Endothelial cell of umbilical vein (primary cell): ENCODE data around the gene OR6B3. TPM values are rescaled to one million over a fixed set of nuclear protein-coding genes. Genes with fewer than 3 reads are reported as not detected.

Source experiments
- BruUV-seq: library from RNA; stranded (reverse); fragments of 400-500 nt; replicated peaks from 2 replicates; lab custom pipeline; 2021; lab: Mats Ljungman, UMichigan
- CTCF ChIA-PET: fragments of 300-600, 350-600 bp; sonication (Branson Sonifier 250); formaldehyde crosslinking; loops from one replicate; lab custom pipeline; 2021; ENCODE audit warnings: antibody characterized with exemption, inconsistent platforms; lab: Charles Lee
- POLR2A ChIA-PET: fragments of 300-600, 350-600 bp; sonication (Branson Sonifier 250); formaldehyde crosslinking; loops from one replicate; lab custom pipeline; 2021; ENCODE audit warnings: antibody characterized with exemption, inconsistent platforms; lab: Charles Lee
- DNase-seq: peaks from one replicate; pipeline ENCODE4 v3.0.0-alpha.2; 2011; ENCODE audit warnings: low read depth, low spot score
- FAIRE-seq: peaks from 2 replicates; lab custom pipeline; 2011; peaks lifted over from hg19 to GRCh38; lab: Jason Lieb, UNC
- H2AFZ ChIP-seq: 2 replicates; pipeline ENCODE4 v1.6.0; 2012; ENCODE audit warnings: low read depth, low read length, control low read depth, inconsistent platforms
- H3K27ac ChIP-seq: 2 replicates; pipeline ENCODE4 v1.5.1; 2011; ENCODE audit warnings: low read depth, mild to moderate bottlenecking, control low read depth, low read length, moderate library complexity; ENCODE audit not compliant: insufficient read depth
- H3K27me3 ChIP-seq, 2 experiments: 2 replicates each; pipeline versions ENCODE4 v1.6.0 to v1.6.1; 2011; ENCODE audit warnings: low read length in 2 of 2, mixed read lengths in 1 of 2; ENCODE audit not compliant: control insufficient read depth in 2 of 2, insufficient read depth in 2 of 2
- H3K36me3 ChIP-seq, 2 experiments: 2 replicates in 1 of 2; 3 replicates in 1 of 2; pipeline ENCODE4 v1.5.1; 2011; ENCODE audit warnings: low read length in 2 of 2, mild to moderate bottlenecking in 1 of 2, moderate library complexity in 1 of 2; ENCODE audit not compliant: control insufficient read depth in 2 of 2, insufficient read depth in 2 of 2; ENCODE audit errors: extremely low read depth in 1 of 2
- H3K4me1 ChIP-seq: 3 replicates; pipeline ENCODE4 v1.5.1; 2011; ENCODE audit warnings: mild to moderate bottlenecking, low read length; ENCODE audit not compliant: control insufficient read depth, insufficient read depth; ENCODE audit errors: extremely low read depth
- H3K4me2 ChIP-seq: 2 replicates; pipeline ENCODE4 v1.6.1; 2011; ENCODE audit warnings: low read length, control low read depth, mixed read lengths; ENCODE audit not compliant: insufficient read depth
- H3K4me3 ChIP-seq, 3 experiments: fragments of 200-600 bp in 1 of 3; sonication (generic), shearing (Covaris generic) in 1 of 3; replicated peaks in 1 of 3; 2 replicates each; pipeline ENCODE4 v1.5.1; 2011 to 2016; ENCODE audit warnings: control low read depth in 3 of 3, low read length in 3 of 3, mild to moderate bottlenecking in 2 of 3, inconsistent platforms in 1 of 3, low read depth in 1 of 3, moderate library complexity in 1 of 3; ENCODE audit not compliant: insufficient read depth in 1 of 3
- H3K79me2 ChIP-seq: 2 replicates; pipeline ENCODE4 v1.6.0; 2012; ENCODE audit warnings: low read length, inconsistent platforms; ENCODE audit not compliant: control insufficient read depth, insufficient read depth
- H3K9ac ChIP-seq: replicated peaks from 2 replicates; pipeline ENCODE3; 2011; ENCODE audit warnings: low read length, control low read depth; ENCODE audit not compliant: insufficient read depth; ENCODE audit errors: extremely low read depth
- H3K9me1 ChIP-seq: replicated peaks from 3 replicates; pipeline ENCODE4 v1.6.0; 2011; ENCODE audit warnings: mild to moderate bottlenecking, low read length; ENCODE audit not compliant: control insufficient read depth, insufficient read depth; ENCODE audit errors: extremely low read depth
- H3K9me3 ChIP-seq: replicated peaks from 2 replicates; pipeline ENCODE4 v1.5.1; 2012; ENCODE audit warnings: low read length, inconsistent platforms; ENCODE audit not compliant: control insufficient read depth, insufficient read depth
- H4K20me1 ChIP-seq: replicated peaks from 2 replicates; pipeline ENCODE3; 2011; ENCODE audit warnings: mild to moderate bottlenecking, low read length; ENCODE audit not compliant: control insufficient read depth, insufficient read depth; ENCODE audit errors: extremely low read depth
- CTCF ChIP-seq, 2 donors: IDR thresholded peaks; 1 replicate in 1 of 2; 2 replicates in 1 of 2; pipeline ENCODE4 v1.5.1; 2011; ENCODE audit warnings: low read length in 2 of 2, mild to moderate bottlenecking in 2 of 2, moderate library complexity in 2 of 2, control low read depth in 1 of 2, inconsistent platforms in 1 of 2, low read depth in 1 of 2; ENCODE audit not compliant: insufficient read depth in 1 of 2; ENCODE audit errors: extremely low read depth in 1 of 2
- EZH2 ChIP-seq: IDR thresholded peaks from 2 replicates; pipeline ENCODE4 v1.6.1; 2012; ENCODE audit warnings: borderline replicate concordance, low read depth, mild to moderate bottlenecking, moderate library complexity, low read length, inconsistent platforms; ENCODE audit not compliant: severe bottlenecking
- FOS ChIP-seq: IDR thresholded peaks from 2 replicates; pipeline ENCODE4 v1.6.1; 2011; ENCODE audit warnings: mild to moderate bottlenecking, low read length, moderate library complexity, borderline replicate concordance; ENCODE audit not compliant: insufficient read depth
- GATA2 ChIP-seq: IDR thresholded peaks from 2 replicates; pipeline ENCODE4 v1.7.0; 2011; ENCODE audit warnings: low read depth, mild to moderate bottlenecking, moderate library complexity, mixed read lengths, low read length; ENCODE audit not compliant: insufficient read length, insufficient read depth
- JUN ChIP-seq: IDR thresholded peaks from 2 replicates; pipeline ENCODE4 v1.6.1; 2011; ENCODE audit warnings: borderline replicate concordance, low read depth; ENCODE audit not compliant: insufficient read length, insufficient read depth
- MYC ChIP-seq: IDR thresholded peaks from one replicate; pipeline ENCODE4 v1.6.1; 2011; ENCODE audit warnings: mild to moderate bottlenecking, low read depth, low read length
- POLR2A ChIP-seq: IDR thresholded peaks from 2 replicates; pipeline ENCODE4 v1.6.1; 2012; ENCODE audit warnings: low read depth, mild to moderate bottlenecking, control low read depth, low read length
- POLR2AphosphoS5 ChIP-seq: IDR thresholded peaks from 2 replicates; pipeline ENCODE4 v1.6.1; 2012; ENCODE audit warnings: low read depth, mild to moderate bottlenecking, control low read depth, low read length, moderate library complexity; ENCODE audit not compliant: insufficient read depth
- dilution Hi-C: fragments of 300-500 bp; cut with MboI; formaldehyde crosslinking; loops from one replicate; pipeline ENCODE4 v1.15.0; 2019; ENCODE audit warnings: low sequenced_read_pairs; ENCODE audit not compliant: extremely low pct_ligation_motif_present
- intact Hi-C: fragments of 100-400 bp; cut with micrococcal nuclease; formaldehyde crosslinking; loops from one replicate; pipeline ENCODE4 v1.10.0; 2022
- polyA plus RNA-seq, 4 experiments: library from polyadenylated mRNA; depleted of rRNA in 3 of 4; stranded (reverse) in 3 of 4; unstranded in 1 of 4; fragments of >200 nt; gene quantifications; 2 replicates each; pipeline versions ENCODE4 v1.2.1 to v1.2.3, GENCODE V29; 2011 to 2012; ENCODE audit warnings: missing spikeins in 1 of 4
- total RNA-seq: library from RNA; stranded (reverse); gene quantifications from 2 replicates; pipeline ENCODE4 v1.2.3, GENCODE V29; 2021
- TF ChIP-seq, protein P1 (sequence below): IDR thresholded peaks from 2 replicates; pipeline ENCODE4 v1.6.1; 2011; ENCODE audit not compliant: insufficient read depth, insufficient read length

The OR6B3 gene
- total and polyA plus RNA-seq, 2 donors (not counting 3 experiments of a cell fraction or from before 2014, with no cell fraction given): not detected

- H3K79me2 ChIP-seq: no peaks in the 10 kb centered on the region
- H3K27ac ChIP-seq: no peak overlapping the region
- no peak for FAIRE-seq
- H3K9ac ChIP-seq: no peak overlapping the region
- no peaks in the 10 kb centered on the region for H4K20me1 ChIP-seq
- no peak overlapping the region for H3K4me3 ChIP-seq
- H3K9me1 ChIP-seq: no peaks in the 10 kb centered on the region
- DNase-seq: no peak
- TF ChIP-seq JUN: no peak
- no peak for TF ChIP-seq POLR2AphosphoS5
- no peak for TF ChIP-seq FOS
- TF ChIP-seq POLR2A: no peak
- H3K4me1 ChIP-seq: no peaks in the 10 kb centered on the region
- dilution Hi-C loops (no loop called here), intact Hi-C loops (no loop called here)
- no TSS peak for BruUV-seq
- H2AFZ ChIP-seq: no peak overlapping the region
- ChIA-PET CTCF (interaction anchor here (0.9 to 1.4 kb wide), 2 partner anchors 11 to 13 kb away, joined by 3 to 6 read pairs; no protein-coding TSS in a partner anchor), POLR2A (no interaction called here)
- H3K36me3 ChIP-seq: no peaks in the 10 kb centered on the region
- no peak overlapping the region for H3K4me2 ChIP-seq
- no peaks in the 10 kb centered on the region for H3K9me3 ChIP-seq
- H3K27me3 ChIP-seq: no peaks in the 10 kb centered on the region
These were observed 21.2 kb upstream of the OR6B3 start for GRCh38 chr2:240074545-240074944.

DNA sequence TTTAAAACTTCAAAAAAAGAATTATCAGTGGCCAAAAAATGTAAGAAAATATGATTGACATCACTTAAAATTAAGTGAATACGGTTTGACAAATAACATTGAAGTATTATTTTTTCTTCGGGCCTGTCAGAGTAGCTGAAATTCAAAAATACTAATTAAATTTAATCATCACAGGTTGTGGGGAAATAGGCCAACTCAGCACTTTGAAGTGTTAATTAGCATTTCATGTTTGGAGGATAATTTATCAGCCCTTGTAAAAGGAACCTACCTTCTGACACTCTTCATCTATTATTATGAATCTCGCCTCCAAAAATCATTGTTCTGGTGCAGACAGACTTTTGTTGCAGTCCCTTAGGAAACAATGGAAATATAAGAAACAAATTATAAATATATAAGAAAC, 17.6 kb upstream of the OR6B3 start:
- Histone ChIP-seq H3K4me3 (no peak overlapping the region), H3K36me3 (no peaks in the 10 kb centered on the region), H3K9me3 (no peaks in the 10 kb centered on the region), H3K79me2 (no peaks in the 10 kb centered on the region), H3K9ac (no peak overlapping the region), H3K27ac (no peak overlapping the region), H3K9me1 (no peaks in the 10 kb centered on the region), H4K20me1 (no peaks in the 10 kb centered on the region), H2AFZ (no peak overlapping the region), H3K4me2 (no peak overlapping the region), H3K27me3 (no peaks in the 10 kb centered on the region), H3K4me1 (no peaks in the 10 kb centered on the region)
- no TSS peak for BruUV-seq
- TF ChIP-seq CTCF (IDR thresholded peaks at IDR 0.05; ENCODE audit: extremely low read depth in 1 of 2, insufficient read depth in 1 of 2, low read depth in 1 of 2, low read length in 2 of 2) (no peak), POLR2A (no peak), EZH2 (no peak), POLR2AphosphoS5 (no peak), FOS (no peak), JUN (no peak), GATA2 (no peak), MYC (no peak)
- TF ChIP-seq, protein P1, sequence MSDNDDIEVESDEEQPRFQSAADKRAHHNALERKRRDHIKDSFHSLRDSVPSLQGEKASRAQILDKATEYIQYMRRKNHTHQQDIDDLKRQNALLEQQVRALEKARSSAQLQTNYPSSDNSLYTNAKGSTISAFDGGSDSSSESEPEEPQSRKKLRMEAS: no peak
- FAIRE-seq: no peak
- ChIA-PET POLR2A (no interaction called here), CTCF (no interaction called here)
- dilution Hi-C loops (no loop called here), intact Hi-C loops (no loop called here)
- no peak for DNase-seq
